ENCODE measurements around the gene CRELD1. TPM values are rescaled to one million over a fixed set of nuclear protein-coding genes. Genes with fewer than 3 reads are reported as not detected.

The CRELD1 gene
- total and polyA plus RNA-seq, 2 of the 4 experiments (the other 2 are of a cell fraction): 8.6 to 25.7 TPM

GRCh38 chr3:9947025-9947995 is 13.7 kb downstream of the CRELD1 start (continued):
- TF ChIP-seq CTCF (conservative IDR thresholded peaks at IDR 0.05; ENCODE audit: low read depth, low read length) (peak; percentile 42), BHLHE40 (IDR thresholded peaks at IDR 0.05; ENCODE audit: low read depth, low read length) (no peak), MAFK (IDR thresholded peaks at IDR 0.05; ENCODE audit: low read depth, low read length) (no peak)

All from IMR-90 (cell line).